Measurements from ENCODE around the gene SETD4. TPM values are rescaled to one million over a fixed set of nuclear protein-coding genes. Genes with fewer than 3 reads are reported as not detected.

SETD4 gene
- total RNA-seq, 2 donors from 2014 or later, result 9.9 to 32.3 TPM

GRCh38 chr21:36079010-36079649, 18.8 kb upstream of the SETD4 start:
- ATAC-seq (no peak), DNase-seq (peak in 1 of 4 donors; percentile 24)
- Histone ChIP-seq H3K27me3 (no peaks in the 10 kb centered on the region), H3K4me3 (no peak overlapping the region), H3K36me3 (replicated peaks in 1 of 2; ENCODE audit: insufficient read depth in 1 of 2, low read depth in 2 of 2) (no peaks in the 10 kb centered on the region), H3K27ac (no peak overlapping the region), H3K9me3 (no peaks in the 10 kb centered on the region), H3K4me1 (no peaks in the 10 kb centered on the region)
- WGBS, 2 donors, result 73 to 82% methylated on average over 14 of the region's 14 CpGs
- TF ChIP-seq POLR2A (IDR thresholded peaks at IDR 0.05) (no peak), CTCF (IDR thresholded peaks at IDR 0.05) (no peak)
- intact Hi-C loops (cut with DNase I), result no loop called here

- TF ChIP-seq CTCF (IDR thresholded peaks at IDR 0.05) (no peak), POLR2A (IDR thresholded peaks at IDR 0.05) (no peak)
- no peak for DNase-seq
Measured at GRCh38 chr21:36077758-36078157, 17.4 kb upstream of the SETD4 start.

DNA sequence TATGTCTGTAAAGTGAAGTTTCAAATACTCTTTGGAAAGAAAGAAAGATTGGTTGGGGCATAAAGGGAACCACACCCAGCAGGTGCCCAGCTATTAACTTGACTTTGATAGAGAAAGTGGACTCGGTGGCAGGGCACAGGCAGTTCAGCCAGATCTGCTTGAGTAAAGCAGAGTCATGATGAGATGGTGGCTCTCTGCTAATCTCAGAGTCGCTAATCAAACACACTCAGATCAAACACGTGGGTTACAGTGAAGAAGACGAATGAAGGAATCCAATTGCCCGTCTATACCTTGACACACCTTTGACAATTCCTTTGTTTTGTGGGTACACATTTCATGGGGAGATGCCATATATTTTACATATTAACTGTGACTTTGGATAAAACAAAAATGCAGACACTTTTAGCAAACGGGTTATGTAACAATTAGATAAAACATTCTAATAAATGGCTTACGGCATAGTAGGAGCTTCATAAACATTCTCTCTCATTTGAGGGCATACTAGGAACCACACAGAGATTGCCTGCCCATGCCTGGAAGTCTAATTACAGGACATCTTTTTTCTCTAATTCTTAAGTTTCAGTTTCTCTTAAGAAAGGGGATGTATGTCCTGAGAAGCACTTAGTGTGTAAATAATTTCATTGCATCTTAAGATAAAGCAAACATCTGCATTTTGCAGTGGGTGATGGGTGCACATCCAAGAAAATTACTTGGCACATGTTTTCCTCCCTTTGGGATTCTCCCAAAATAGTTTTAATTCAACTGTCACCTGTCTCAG, 16.7 kb upstream of the SETD4 start:
- no peak overlapping the region for H3K27ac ChIP-seq
- H3K4me1 ChIP-seq, result peaks cover 13% of the 10 kb centered on the region
- H3K9me3 ChIP-seq, result no peaks in the 10 kb centered on the region
- ATAC-seq (peak; percentile 27), DNase-seq (peak in 1 of 4 donors; percentile 29)
- no peaks in the 10 kb centered on the region for H3K27me3 ChIP-seq
- TF ChIP-seq POLR2A (IDR thresholded peaks at IDR 0.05) (no peak), CTCF (IDR thresholded peaks at IDR 0.05) (no peak)
- H3K4me3 ChIP-seq, result no peak overlapping the region
- WGBS, 2 donors, result 28 to 36% methylated on average over 7 of the region's 7 CpGs
- H3K36me3 ChIP-seq (replicated peaks in 1 of 2; ENCODE audit: insufficient read depth in 1 of 2, low read depth in 2 of 2), result no peaks in the 10 kb centered on the region
- intact Hi-C loops (cut with DNase I), result no loop called here

More at GRCh38 chr21:36077758-36078157, 17.4 kb upstream of the SETD4 start:
- Histone ChIP-seq H3K4me1 (peaks cover 6% of the 10 kb centered on the region), H3K4me3 (no peak overlapping the region), H3K27ac (no peak overlapping the region), H3K9me3 (no peaks in the 10 kb centered on the region), H3K27me3 (no peaks in the 10 kb centered on the region), H3K36me3 (replicated peaks in 1 of 2; ENCODE audit: insufficient read depth in 1 of 2, low read depth in 2 of 2) (no peaks in the 10 kb centered on the region)
- intact Hi-C loops (cut with DNase I), result no loop called here
- no peak for ATAC-seq
- 72 to 79% methylated on average over 6 to 9 of the region's 9 CpGs for WGBS, 2 donors

DNA sequence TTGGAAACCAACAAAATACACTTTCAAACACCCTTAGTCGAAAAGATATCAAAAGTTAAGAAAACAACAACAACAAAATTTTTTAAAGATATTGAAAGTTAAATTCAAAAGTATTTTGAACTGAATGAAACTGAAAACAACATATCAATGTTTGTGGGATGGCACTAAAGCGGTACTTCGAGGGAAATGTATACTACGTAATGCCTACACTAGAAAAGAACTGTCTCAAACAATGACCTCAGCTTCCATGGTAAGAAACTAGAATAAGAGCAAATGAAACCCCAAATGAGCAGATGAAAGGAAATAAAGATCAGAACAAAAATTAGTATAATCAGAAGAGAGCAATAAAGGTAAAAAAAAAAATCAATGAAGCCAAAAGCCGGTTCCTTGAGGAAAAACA, 15.6 kb upstream of the SETD4 start:
- H3K9me3 ChIP-seq, result no peaks in the 10 kb centered on the region
- TF ChIP-seq POLR2A (IDR thresholded peaks at IDR 0.05) (no peak), CTCF (IDR thresholded peaks at IDR 0.05) (no peak)
- no peaks in the 10 kb centered on the region for H3K27me3 ChIP-seq
- WGBS, 2 donors, result 83 to 87% methylated on average over 5 of the region's 5 CpGs
- H3K4me3 ChIP-seq, result no peak overlapping the region
- ATAC-seq (no peak), DNase-seq (no peak)
- intact Hi-C loops (cut with DNase I), result no loop called here
- no peaks in the 10 kb centered on the region for H3K36me3 ChIP-seq (replicated peaks in 1 of 2; ENCODE audit: insufficient read depth in 1 of 2, low read depth in 2 of 2)
- H3K4me1 ChIP-seq, result peaks cover 24% of the 10 kb centered on the region
- no peak overlapping the region for H3K27ac ChIP-seq

Measured in body of pancreas (tissue), 4 donors.